Endometrial microvascular endothelial cells (primary cell): ENCODE results near the gene HEATR3. TPM values are rescaled to one million over a fixed set of nuclear protein-coding genes. Genes with fewer than 3 reads are reported as not detected.

Experiments used
- in situ Hi-C: cut with HindIII; loops from 2 replicates; pipeline ENCODE4 v1.10.0; 2017; ENCODE audit warnings: low sequenced_read_pairs, low pct_unique_long_range_greater_than_20kb; ENCODE audit errors: inconsistent ontology term
- total RNA-seq: library from RNA; depleted of rRNA; stranded (reverse); fragments of >200 nt; gene quantifications from one replicate; pipeline ENCODE4 v1.2.3, GENCODE V29; 2015; ENCODE audit errors: inconsistent ontology term

Gene HEATR3
- 29.7 TPM for total RNA-seq

GRCh38 chr16:50065624-50066481 lies at the start of gene HEATR3:
TSS of gene HEATR3 (plus strand) at chr16:50065970. CDS start at chr16:50066132, 162 bp downstream.
- in situ Hi-C loops, result no loop called here

- in situ Hi-C loops, result no loop called here
Observed at GRCh38 chr16:50017553-50017952, 48.2 kb upstream of the HEATR3 start.

- in situ Hi-C loops, result no loop called here
Observed at GRCh38 chr16:50021544-50021943, 44.2 kb upstream of the HEATR3 start.

GRCh38 chr16:50023641-50024040 lies 42.1 kb upstream of the HEATR3 start:
- in situ Hi-C loops, result no loop called here

- in situ Hi-C loops, result no loop called here
Observed at GRCh38 chr16:50024207-50024606, 41.6 kb upstream of the HEATR3 start.

- in situ Hi-C loops, result no loop called here
Observed at GRCh38 chr16:50024684-50025536, 40.9 kb upstream of the HEATR3 start, which contains the start of gene CNEP1R1. TSS of gene CNEP1R1 (plus strand) at chr16:50025225. CDS start at chr16:50025316, 91 bp downstream.

GRCh38 chr16:50025537-50025931 lies 40.2 kb upstream of the HEATR3 start:
- in situ Hi-C loops, result no loop called here

GRCh38 chr16:50027829-50028228 lies 37.9 kb upstream of the HEATR3 start:
- in situ Hi-C loops, result no loop called here

GRCh38 chr16:50035468-50035992 lies 30.2 kb upstream of the HEATR3 start:
- in situ Hi-C loops, result no loop called here

- in situ Hi-C loops, result no loop called here
Observed at GRCh38 chr16:50036426-50036825, 29.3 kb upstream of the HEATR3 start.

- in situ Hi-C loops, result no loop called here
Observed at GRCh38 chr16:50037662-50038220, 28.0 kb upstream of the HEATR3 start.

GRCh38 chr16:50038286-50038685 lies 27.5 kb upstream of the HEATR3 start:
- in situ Hi-C loops, result no loop called here

- in situ Hi-C loops, result no loop called here
Observed at GRCh38 chr16:50038756-50039529, 26.8 kb upstream of the HEATR3 start.

- in situ Hi-C loops, result no loop called here
Observed at GRCh38 chr16:50040018-50040417, 25.8 kb upstream of the HEATR3 start.

- in situ Hi-C loops, result no loop called here
Observed at GRCh38 chr16:50040710-50041109, 25.1 kb upstream of the HEATR3 start.

- in situ Hi-C loops, result no loop called here
Observed at GRCh38 chr16:50043358-50043757, 22.4 kb upstream of the HEATR3 start.

- in situ Hi-C loops, result no loop called here
Observed at GRCh38 chr16:50045412-50045811, 20.4 kb upstream of the HEATR3 start.

GRCh38 chr16:50046853-50047252 lies 18.9 kb upstream of the HEATR3 start:
- in situ Hi-C loops, result no loop called here
